ENCODE results near the gene TEX19. TPM values are rescaled to one million over a fixed set of nuclear protein-coding genes. Genes with fewer than 3 reads are reported as not detected.

TEX19 gene
- total and polyA plus RNA-seq, 2 of the 4 experiments (the other 2 are of a cell fraction): under 0.01 to 0.03 TPM

DNA sequence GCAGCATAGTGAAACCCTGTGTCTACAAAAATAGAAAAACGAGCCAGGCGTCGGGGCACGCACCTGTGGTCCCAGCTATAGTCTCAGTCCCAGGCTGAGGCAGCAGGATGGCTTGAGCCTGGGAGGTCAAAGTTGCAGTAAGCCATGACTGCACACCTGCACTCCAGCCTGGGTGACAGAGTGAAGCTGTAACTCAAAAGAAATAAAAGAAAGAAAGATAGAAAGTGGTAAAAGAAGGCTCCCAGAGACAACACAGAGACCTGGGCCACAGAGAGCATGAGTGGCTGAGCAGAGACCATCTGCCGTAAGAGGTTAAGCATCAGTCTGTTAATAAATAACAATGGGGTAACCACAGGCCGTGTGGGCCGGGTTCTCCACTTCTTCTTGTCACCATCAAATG, 43.8 kb downstream of the TEX19 start:
- dilution Hi-C loops (cut with HindIII; ENCODE audit: low sequenced_read_pairs, unreplicated experiment): no loop called here
- no peaks in the 10 kb centered on the region for H3K9me3 ChIP-seq (ENCODE audit: control insufficient read depth, insufficient read depth, low read length)
- H3K4me1 ChIP-seq (ENCODE audit: control insufficient read depth, insufficient read depth, low read length): peaks cover under 1% of the 10 kb centered on the region; the same call in 1 of the 2 replicates
- no peak overlapping the region for H2BK5ac ChIP-seq (ENCODE audit: low read depth, low read length, poor library complexity, severe bottlenecking)
- no peak overlapping the region for H2BK20ac ChIP-seq (ENCODE audit: low read depth, low read length)
- no peak overlapping the region for H2AFZ ChIP-seq (replicated peaks; ENCODE audit: low read length, poor library complexity)
- intact Hi-C loops (cut with micrococcal nuclease): no loop called here
- no peak overlapping the region for H2BK120ac ChIP-seq (ENCODE audit: low read depth, low read length)
- ATAC-seq (ENCODE audit: low read depth): no peak
- no peak overlapping the region for H3K23ac ChIP-seq (ENCODE audit: low read depth, low read length)
- H4K91ac ChIP-seq (ENCODE audit: insufficient read depth, low read depth, low read length): no peak overlapping the region
- no peak overlapping the region for H3K4ac ChIP-seq (ENCODE audit: low read depth, low read length)
- no peaks in the 10 kb centered on the region; the same call in 1 of the 2 replicates for H4K20me1 ChIP-seq (ENCODE audit: insufficient read depth, low read length)
- no peak overlapping the region for H3K4me3 ChIP-seq (ENCODE audit: insufficient read depth, low read depth, low read length)
- H3K36me3 ChIP-seq (ENCODE audit: control insufficient read depth, insufficient read depth, low read length): peaks cover 6% of the 10 kb centered on the region; the same call in 1 of the 2 replicates
- H2AK9ac ChIP-seq (replicated peaks; ENCODE audit: low read depth, low read length, poor library complexity): no peak overlapping the region
- no peaks in the 10 kb centered on the region; a peak in 1 of 4 replicates for H3K79me1 ChIP-seq (ENCODE audit: low read depth in 1 of 2, low read length in 2 of 2)
- H3K18ac ChIP-seq (ENCODE audit: low read depth, low read length): no peak overlapping the region
- no peak overlapping the region for H3K56ac ChIP-seq (ENCODE audit: extremely low read depth, insufficient read depth, low read length)
- POLR2A ChIA-PET (ENCODE audit: unreplicated experiment): no interaction called here
- no peak overlapping the region for H3K14ac ChIP-seq (replicated peaks; ENCODE audit: low read depth, low read length)
- H3K9me1 ChIP-seq (ENCODE audit: insufficient read depth, low read length): no peaks in the 10 kb centered on the region
- no peak overlapping the region for H3K27ac ChIP-seq (ENCODE audit: insufficient read depth, low read length)
- H3K27me3 ChIP-seq (ENCODE audit: control insufficient read depth, insufficient read depth, low read length): no peaks in the 10 kb centered on the region
- H2AK5ac ChIP-seq (ENCODE audit: low read depth, low read length): no peak overlapping the region
- no peak overlapping the region for H3K9ac ChIP-seq (ENCODE audit: low read depth, low read length)
- TF ChIP-seq FOS (IDR thresholded peaks at IDR 0.05; ENCODE audit: low read depth, low read length) (no peak), MXI1 (IDR thresholded peaks at IDR 0.05; ENCODE audit: borderline replicate concordance, low read depth, low read length) (no peak), BHLHE40 (IDR thresholded peaks at IDR 0.05; ENCODE audit: low read depth, low read length) (no peak), NFE2L2 (IDR thresholded peaks at IDR 0.05; ENCODE audit: low read depth, low read length) (no peak), RFX5 (IDR thresholded peaks at IDR 0.05; ENCODE audit: low read depth, low read length) (no peak), POLR2A (IDR thresholded peaks at IDR 0.05; ENCODE audit: low read depth, low read length) (no peak), MAZ (IDR thresholded peaks at IDR 0.05; ENCODE audit: borderline replicate concordance, low read depth, low read length) (no peak), CEBPB (IDR thresholded peaks at IDR 0.05; ENCODE audit: low read depth, low read length) (no peak), RAD21 (IDR thresholded peaks at IDR 0.05; ENCODE audit: low read length) (no peak)
- TF ChIP-seq, protein P1, sequence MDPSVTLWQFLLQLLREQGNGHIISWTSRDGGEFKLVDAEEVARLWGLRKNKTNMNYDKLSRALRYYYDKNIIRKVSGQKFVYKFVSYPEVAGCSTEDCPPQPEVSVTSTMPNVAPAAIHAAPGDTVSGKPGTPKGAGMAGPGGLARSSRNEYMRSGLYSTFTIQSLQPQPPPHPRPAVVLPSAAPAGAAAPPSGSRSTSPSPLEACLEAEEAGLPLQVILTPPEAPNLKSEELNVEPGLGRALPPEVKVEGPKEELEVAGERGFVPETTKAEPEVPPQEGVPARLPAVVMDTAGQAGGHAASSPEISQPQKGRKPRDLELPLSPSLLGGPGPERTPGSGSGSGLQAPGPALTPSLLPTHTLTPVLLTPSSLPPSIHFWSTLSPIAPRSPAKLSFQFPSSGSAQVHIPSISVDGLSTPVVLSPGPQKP (IDR thresholded peaks at IDR 0.05; ENCODE audit: borderline replicate concordance, low read depth, low read length): no peak
- TF ChIP-seq, protein P2, sequence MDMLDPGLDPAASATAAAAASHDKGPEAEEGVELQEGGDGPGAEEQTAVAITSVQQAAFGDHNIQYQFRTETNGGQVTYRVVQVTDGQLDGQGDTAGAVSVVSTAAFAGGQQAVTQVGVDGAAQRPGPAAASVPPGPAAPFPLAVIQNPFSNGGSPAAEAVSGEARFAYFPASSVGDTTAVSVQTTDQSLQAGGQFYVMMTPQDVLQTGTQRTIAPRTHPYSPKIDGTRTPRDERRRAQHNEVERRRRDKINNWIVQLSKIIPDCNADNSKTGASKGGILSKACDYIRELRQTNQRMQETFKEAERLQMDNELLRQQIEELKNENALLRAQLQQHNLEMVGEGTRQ (IDR thresholded peaks at IDR 0.05; ENCODE audit: low read depth, low read length): no peak
- H3K4me2 ChIP-seq (ENCODE audit: low read depth, low read length): no peak overlapping the region
- no peak overlapping the region for H4K8ac ChIP-seq (ENCODE audit: low read depth in 2 of 2, low read length in 2 of 2)
- 96% methylated on average over 4 of the region's 7 CpGs; no CpG with 5 or more reads in 1 of the 2 experiments for WGBS, 2 experiments (ENCODE audit: extremely low coverage in 2 of 2, insufficient read length in 1 of 2)
- in situ Hi-C loops (cut with MboI; ENCODE audit: low sequenced_read_pairs): no loop called here
- no TSS peak for BruUV-seq (replicated peaks)
- no peak for DNase-seq
- H2BK15ac ChIP-seq (ENCODE audit: low read depth, low read length): no peak overlapping the region
- CTCF ChIA-PET: no interaction called here
- H4K5ac ChIP-seq (ENCODE audit: low read depth, low read length): no peak overlapping the region

Measured in IMR-90 (cell line).